ENCODE data around the gene PLA1A.

PLA1A gene

DNA sequence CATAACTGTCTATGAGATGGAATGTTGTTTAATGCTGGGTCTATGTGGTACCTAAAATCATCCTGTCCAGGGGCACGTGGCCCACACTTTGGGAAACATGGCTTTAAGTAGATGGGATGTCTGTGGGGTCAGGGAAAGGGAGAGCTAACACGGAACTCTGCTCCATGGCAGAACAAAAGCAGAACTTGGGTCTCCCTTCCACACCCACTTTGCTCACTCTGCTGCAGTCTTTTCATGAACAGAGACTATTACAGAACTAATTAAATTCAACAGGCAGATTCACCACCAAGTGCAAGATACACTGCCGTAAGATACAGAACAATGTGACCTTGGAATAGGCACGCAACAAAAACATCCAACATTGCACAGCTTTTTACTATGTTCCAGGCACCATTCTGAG lies 34.5 kb downstream of the PLA1A start:
- Histone ChIP-seq H3K4me3 (ENCODE audit: insufficient read depth, low read depth, low read length, poor library complexity, severe bottlenecking) (no peak overlapping the region), H3K4me1 (ENCODE audit: control insufficient read depth, insufficient read depth, low read length, poor library complexity, severe bottlenecking) (peaks cover 3% of the 10 kb centered on the region)

DNA sequence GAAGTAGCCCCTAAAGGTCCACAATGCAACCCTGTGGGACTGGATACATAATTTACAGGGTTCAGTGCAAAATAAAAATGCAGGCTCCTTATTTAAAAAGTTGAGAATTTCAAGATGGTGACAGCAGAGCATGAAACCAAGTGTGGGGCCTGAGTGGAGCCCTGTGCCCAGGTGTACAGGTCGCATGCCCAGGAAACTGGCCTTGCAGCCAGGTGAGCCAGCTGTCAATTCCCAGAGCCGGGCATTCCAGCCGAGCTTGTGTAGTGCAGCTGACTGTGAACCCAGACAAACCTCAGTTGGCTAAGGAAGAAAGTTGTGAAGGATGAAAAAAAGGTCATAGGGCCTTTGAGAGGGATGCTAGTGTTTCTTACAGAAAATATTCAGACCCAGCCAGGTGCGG lies 35.1 kb downstream of the PLA1A start:
- Histone ChIP-seq H3K9me3 (ENCODE audit: control insufficient read depth, low read length) (no peaks in the 10 kb centered on the region), H3K27ac (ENCODE audit: insufficient read depth, low read length, poor library complexity, severe bottlenecking) (no peak overlapping the region), H3K4me3 (ENCODE audit: insufficient read depth, low read depth, low read length, poor library complexity, severe bottlenecking) (no peak overlapping the region), H3K36me3 (ENCODE audit: control insufficient read depth, insufficient read depth, low read length) (no peaks in the 10 kb centered on the region), H3K4me1 (ENCODE audit: control insufficient read depth, insufficient read depth, low read length, poor library complexity, severe bottlenecking) (peaks cover under 1% of the 10 kb centered on the region), H3K27me3 (replicated peaks; ENCODE audit: control insufficient read depth, insufficient read depth, low read length, poor library complexity, severe bottlenecking) (no peaks in the 10 kb centered on the region)
- DNase-seq = no peak

More for the DNA sequence above, 34.5 kb downstream of the PLA1A start:
- Histone ChIP-seq H3K9me3 (ENCODE audit: control insufficient read depth, low read length) (no peaks in the 10 kb centered on the region), H3K36me3 (ENCODE audit: control insufficient read depth, insufficient read depth, low read length) (no peaks in the 10 kb centered on the region), H3K27me3 (replicated peaks; ENCODE audit: control insufficient read depth, insufficient read depth, low read length, poor library complexity, severe bottlenecking) (no peaks in the 10 kb centered on the region), H3K27ac (ENCODE audit: insufficient read depth, low read length, poor library complexity, severe bottlenecking) (no peak overlapping the region)
- DNase-seq = no peak

DNA sequence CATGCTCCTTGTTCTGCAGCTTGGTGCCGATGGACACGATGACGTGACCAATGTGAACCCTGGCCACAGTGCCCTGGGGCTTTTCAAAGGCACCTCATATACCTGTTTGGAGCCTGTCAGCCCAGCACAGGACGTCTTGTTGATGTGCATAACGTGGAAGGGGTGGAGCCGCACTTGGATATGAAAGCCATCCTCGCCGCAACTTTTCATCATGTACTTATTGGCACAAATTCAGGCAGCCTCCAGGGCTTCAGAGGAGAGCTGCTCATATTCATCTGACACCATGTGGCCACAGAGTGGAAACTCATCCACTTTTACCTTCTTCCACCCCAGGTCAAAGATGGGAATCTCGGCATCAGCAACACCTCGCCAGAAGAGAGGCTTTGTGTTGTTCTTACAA lies 38.0 kb downstream of the PLA1A start:
- Histone ChIP-seq H3K4me1 (ENCODE audit: control insufficient read depth, insufficient read depth, low read length, poor library complexity, severe bottlenecking) (no peaks in the 10 kb centered on the region), H3K9me3 (ENCODE audit: control insufficient read depth, low read length) (no peaks in the 10 kb centered on the region), H3K27ac (ENCODE audit: insufficient read depth, low read length, poor library complexity, severe bottlenecking) (no peak overlapping the region), H3K4me3 (ENCODE audit: insufficient read depth, low read depth, low read length, poor library complexity, severe bottlenecking) (no peak overlapping the region), H3K36me3 (ENCODE audit: control insufficient read depth, insufficient read depth, low read length) (no peaks in the 10 kb centered on the region), H3K27me3 (replicated peaks; ENCODE audit: control insufficient read depth, insufficient read depth, low read length, poor library complexity, severe bottlenecking) (no peaks in the 10 kb centered on the region)
- DNase-seq = no peak

- no peak for DNase-seq
- H3K27ac ChIP-seq (ENCODE audit: insufficient read depth, low read length, poor library complexity, severe bottlenecking) = no peak overlapping the region
- H3K36me3 ChIP-seq (ENCODE audit: control insufficient read depth, insufficient read depth, low read length) = no peaks in the 10 kb centered on the region
- H3K4me1 ChIP-seq (ENCODE audit: control insufficient read depth, insufficient read depth, low read length, poor library complexity, severe bottlenecking) = no peaks in the 10 kb centered on the region
- H3K27me3 ChIP-seq (replicated peaks; ENCODE audit: control insufficient read depth, insufficient read depth, low read length, poor library complexity, severe bottlenecking) = no peaks in the 10 kb centered on the region
- H3K9me3 ChIP-seq (ENCODE audit: control insufficient read depth, low read length) = no peaks in the 10 kb centered on the region
- H3K4me3 ChIP-seq (ENCODE audit: insufficient read depth, low read depth, low read length, poor library complexity, severe bottlenecking) = no peak overlapping the region
Observed at GRCh38 chr3:119636249-119636648, 38.6 kb downstream of the PLA1A start.

GRCh38 chr3:119636891-119637611 lies 39.4 kb downstream of the PLA1A start:
- Histone ChIP-seq H3K36me3 (ENCODE audit: control insufficient read depth, insufficient read depth, low read length) (peaks cover 2% of the 10 kb centered on the region), H3K27me3 (replicated peaks; ENCODE audit: control insufficient read depth, insufficient read depth, low read length, poor library complexity, severe bottlenecking) (no peaks in the 10 kb centered on the region), H3K9me3 (ENCODE audit: control insufficient read depth, low read length) (no peaks in the 10 kb centered on the region), H3K4me1 (ENCODE audit: control insufficient read depth, insufficient read depth, low read length, poor library complexity, severe bottlenecking) (no peaks in the 10 kb centered on the region), H3K4me3 (ENCODE audit: insufficient read depth, low read depth, low read length, poor library complexity, severe bottlenecking) (no peak overlapping the region), H3K27ac (ENCODE audit: insufficient read depth, low read length, poor library complexity, severe bottlenecking) (no peak overlapping the region)
- DNase-seq = no peak

DNA sequence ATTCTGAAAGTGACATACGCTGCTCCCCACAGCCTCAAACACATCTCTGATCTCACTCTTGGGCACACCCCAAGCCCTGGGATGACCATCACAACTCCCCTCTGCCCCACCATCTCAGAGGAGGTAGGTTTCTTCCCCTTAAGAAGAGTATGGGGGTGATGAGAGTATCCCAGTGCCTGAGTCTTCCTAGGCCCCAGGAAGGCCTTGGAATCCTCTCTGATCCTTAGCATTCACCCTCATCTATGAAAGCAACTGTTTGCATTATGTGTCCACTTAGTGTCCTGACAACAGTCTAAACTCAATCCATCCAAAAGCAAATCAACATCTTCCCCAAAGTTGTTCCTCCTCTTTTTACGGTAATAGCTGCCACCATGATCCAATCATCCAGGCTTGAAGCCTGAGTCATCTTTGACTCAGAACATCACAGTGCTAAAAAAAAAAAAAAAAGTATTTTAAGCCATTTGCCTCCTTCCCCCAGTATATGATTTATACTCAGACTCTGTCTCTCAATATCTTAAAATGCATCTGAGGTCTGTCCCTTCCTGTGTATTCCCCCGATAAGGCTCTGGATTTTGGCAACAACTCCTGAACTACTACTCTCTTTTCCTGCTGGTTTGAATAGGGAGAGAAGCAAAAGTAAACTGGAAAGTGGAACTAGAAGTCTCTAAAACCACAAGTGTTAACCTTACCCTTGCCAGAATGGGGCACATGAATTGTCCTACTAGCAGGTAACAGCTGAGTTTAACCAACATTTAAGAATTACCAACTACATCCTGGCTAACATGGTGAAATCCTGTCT lies 40.2 kb downstream of the PLA1A start:
- peaks cover 4% of the 10 kb centered on the region for H3K36me3 ChIP-seq (ENCODE audit: control insufficient read depth, insufficient read depth, low read length)
- DNase-seq = no peak

GRCh38 chr3:119639494-119640350 lies 42.0 kb downstream of the PLA1A start:
- no peaks in the 10 kb centered on the region for H3K4me1 ChIP-seq (ENCODE audit: control insufficient read depth, insufficient read depth, low read length, poor library complexity, severe bottlenecking)
- peaks cover 4% of the 10 kb centered on the region for H3K36me3 ChIP-seq (ENCODE audit: control insufficient read depth, insufficient read depth, low read length)
- H3K9me3 ChIP-seq (ENCODE audit: control insufficient read depth, low read length) = no peaks in the 10 kb centered on the region
- DNase-seq = no peak
- H3K27me3 ChIP-seq (replicated peaks; ENCODE audit: control insufficient read depth, insufficient read depth, low read length, poor library complexity, severe bottlenecking) = no peaks in the 10 kb centered on the region
- no peak overlapping the region for H3K27ac ChIP-seq (ENCODE audit: insufficient read depth, low read length, poor library complexity, severe bottlenecking)
- H3K4me3 ChIP-seq (ENCODE audit: insufficient read depth, low read depth, low read length, poor library complexity, severe bottlenecking) = no peak overlapping the region

More for the DNA sequence above, 40.2 kb downstream of the PLA1A start:
- H3K4me1 ChIP-seq (ENCODE audit: control insufficient read depth, insufficient read depth, low read length, poor library complexity, severe bottlenecking) = no peaks in the 10 kb centered on the region
- H3K27me3 ChIP-seq (replicated peaks; ENCODE audit: control insufficient read depth, insufficient read depth, low read length, poor library complexity, severe bottlenecking) = no peaks in the 10 kb centered on the region
- H3K9me3 ChIP-seq (ENCODE audit: control insufficient read depth, low read length) = no peaks in the 10 kb centered on the region
- no peak overlapping the region for H3K27ac ChIP-seq (ENCODE audit: insufficient read depth, low read length, poor library complexity, severe bottlenecking)
- H3K4me3 ChIP-seq (ENCODE audit: insufficient read depth, low read depth, low read length, poor library complexity, severe bottlenecking) = no peak overlapping the region

DNA sequence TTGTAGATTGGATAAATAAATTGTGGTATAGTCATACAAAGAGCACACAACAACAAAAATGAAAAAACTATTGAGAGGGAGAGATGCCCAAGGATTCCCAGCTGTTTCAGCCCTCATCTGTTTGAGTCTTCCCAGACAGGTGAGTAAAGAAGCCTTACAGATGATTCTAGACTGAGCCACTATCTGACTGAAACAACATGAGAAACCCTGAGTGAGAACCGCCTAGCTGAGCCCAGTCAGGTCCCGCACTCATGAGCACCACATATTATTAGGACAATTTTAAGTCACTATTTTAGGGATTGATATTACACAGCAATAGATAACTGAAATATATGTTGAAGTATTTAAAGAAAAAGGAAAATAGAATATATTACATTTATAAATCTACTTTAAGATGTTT lies 43.7 kb downstream of the PLA1A start:
- H3K27me3 ChIP-seq (replicated peaks; ENCODE audit: control insufficient read depth, insufficient read depth, low read length, poor library complexity, severe bottlenecking) = no peaks in the 10 kb centered on the region
- H3K4me3 ChIP-seq (ENCODE audit: insufficient read depth, low read depth, low read length, poor library complexity, severe bottlenecking) = no peak overlapping the region
- no peak overlapping the region for H3K27ac ChIP-seq (ENCODE audit: insufficient read depth, low read length, poor library complexity, severe bottlenecking)
- no peak for DNase-seq
- H3K9me3 ChIP-seq (ENCODE audit: control insufficient read depth, low read length) = no peaks in the 10 kb centered on the region
- peaks cover 4% of the 10 kb centered on the region for H3K36me3 ChIP-seq (ENCODE audit: control insufficient read depth, insufficient read depth, low read length)
- H3K4me1 ChIP-seq (ENCODE audit: control insufficient read depth, insufficient read depth, low read length, poor library complexity, severe bottlenecking) = no peaks in the 10 kb centered on the region

GRCh38 chr3:119642746-119643473 lies 45.2 kb downstream of the PLA1A start:
- Histone ChIP-seq H3K9me3 (ENCODE audit: control insufficient read depth, low read length) (no peaks in the 10 kb centered on the region), H3K36me3 (ENCODE audit: control insufficient read depth, insufficient read depth, low read length) (peaks cover 4% of the 10 kb centered on the region), H3K4me1 (ENCODE audit: control insufficient read depth, insufficient read depth, low read length, poor library complexity, severe bottlenecking) (no peaks in the 10 kb centered on the region), H3K4me3 (ENCODE audit: insufficient read depth, low read depth, low read length, poor library complexity, severe bottlenecking) (no peak overlapping the region), H3K27ac (ENCODE audit: insufficient read depth, low read length, poor library complexity, severe bottlenecking) (no peak overlapping the region), H3K27me3 (replicated peaks; ENCODE audit: control insufficient read depth, insufficient read depth, low read length, poor library complexity, severe bottlenecking) (no peaks in the 10 kb centered on the region)
- DNase-seq = no peak

All from effector memory CD4-positive, alpha-beta T cell (primary cell).